ENCODE data around the gene SLC10A7.

The SLC10A7 gene

GRCh38 chr4:146271466-146271865 is 250.3 kb downstream of the SLC10A7 start:
- no peak for DNase-seq
- Histone ChIP-seq H3K27me3 (replicated peaks; ENCODE audit: insufficient read depth, low read length) (no peaks in the 10 kb centered on the region), H3K4me3 (ENCODE audit: low read length) (no peak overlapping the region), H3K9me2 (replicated peaks; ENCODE audit: insufficient read depth, low read length) (no peaks in the 10 kb centered on the region), H3K79me2 (ENCODE audit: low read length) (no peaks in the 10 kb centered on the region), H2AFZ (ENCODE audit: low read length) (no peak overlapping the region), H3K9ac (ENCODE audit: low read length) (no peak overlapping the region), H3K4me2 (ENCODE audit: low read depth, low read length) (no peak overlapping the region), H3K9me3 (replicated peaks; ENCODE audit: insufficient read depth, low read length) (no peaks in the 10 kb centered on the region), H4K20me1 (ENCODE audit: insufficient read depth, low read length) (no peaks in the 10 kb centered on the region), H3K36me3 (replicated peaks; ENCODE audit: insufficient read depth, low read length) (no peaks in the 10 kb centered on the region), H3K4me1 (ENCODE audit: low read length) (peaks cover 48% of the 10 kb centered on the region), H3K27ac (ENCODE audit: low read length) (no peak overlapping the region), H3F3A (ENCODE audit: insufficient read depth, low read length) (peaks cover 17% of the 10 kb centered on the region)
- TF ChIP-seq CTCF (IDR thresholded peaks at IDR 0.05; ENCODE audit: low read length) (no peak), EZH2 (optimal IDR thresholded peaks at IDR 0.05; ENCODE audit: low read depth, low read length) (no peak), EZH2phosphoT487 (IDR thresholded peaks at IDR 0.05; ENCODE audit: low read length) (no peak)

- no peaks in the 10 kb centered on the region for H3K79me2 ChIP-seq (ENCODE audit: low read length)
- peak; percentile 64 for DNase-seq
- H3K27me3 ChIP-seq (replicated peaks; ENCODE audit: insufficient read depth, low read length), result no peaks in the 10 kb centered on the region
- peaks cover 17% of the 10 kb centered on the region for H3F3A ChIP-seq (ENCODE audit: insufficient read depth, low read length)
- H3K4me2 ChIP-seq (ENCODE audit: low read depth, low read length), result peak overlapping the region; percentile 78
- H2AFZ ChIP-seq (ENCODE audit: low read length), result peak overlapping the region; percentile 25; the same call in 1 of the 2 replicates
- no peaks in the 10 kb centered on the region for H4K20me1 ChIP-seq (ENCODE audit: insufficient read depth, low read length)
- TF ChIP-seq CTCF (IDR thresholded peaks at IDR 0.05; ENCODE audit: low read length) (no peak), EZH2 (optimal IDR thresholded peaks at IDR 0.05; ENCODE audit: low read depth, low read length) (no peak), EZH2phosphoT487 (IDR thresholded peaks at IDR 0.05; ENCODE audit: low read length) (no peak)
- no peaks in the 10 kb centered on the region for H3K36me3 ChIP-seq (replicated peaks; ENCODE audit: insufficient read depth, low read length)
- peaks cover 48% of the 10 kb centered on the region for H3K4me1 ChIP-seq (ENCODE audit: low read length)
- no peaks in the 10 kb centered on the region for H3K9me2 ChIP-seq (replicated peaks; ENCODE audit: insufficient read depth, low read length)
- H3K27ac ChIP-seq (ENCODE audit: low read length), result peak overlapping the region; percentile 86
- peak overlapping the region; percentile 36; the same call in 1 of the 2 replicates for H3K4me3 ChIP-seq (ENCODE audit: low read length)
- H3K9me3 ChIP-seq (replicated peaks; ENCODE audit: insufficient read depth, low read length), result no peaks in the 10 kb centered on the region
- H3K9ac ChIP-seq (ENCODE audit: low read length), result peak overlapping the region; percentile 37
Observed at GRCh38 chr4:146269228-146269653, 252.5 kb downstream of the SLC10A7 start.

- peak overlapping the region; percentile 78; the same call in 1 of the 2 replicates for H3K4me2 ChIP-seq (ENCODE audit: low read depth, low read length)
- H3K9me2 ChIP-seq (replicated peaks; ENCODE audit: insufficient read depth, low read length), result no peaks in the 10 kb centered on the region
- no peak overlapping the region for H3K4me3 ChIP-seq (ENCODE audit: low read length)
- no peaks in the 10 kb centered on the region for H4K20me1 ChIP-seq (ENCODE audit: insufficient read depth, low read length)
- no peaks in the 10 kb centered on the region for H3K79me2 ChIP-seq (ENCODE audit: low read length)
- H3K9ac ChIP-seq (ENCODE audit: low read length), result no peak overlapping the region
- DNase-seq, result no peak
- no peaks in the 10 kb centered on the region for H3K9me3 ChIP-seq (replicated peaks; ENCODE audit: insufficient read depth, low read length)
- no peaks in the 10 kb centered on the region for H3K27me3 ChIP-seq (replicated peaks; ENCODE audit: insufficient read depth, low read length)
- no peak for TF ChIP-seq CTCF (IDR thresholded peaks at IDR 0.05; ENCODE audit: low read length)
- TF ChIP-seq EZH2 (optimal IDR thresholded peaks at IDR 0.05; ENCODE audit: low read depth, low read length), result no peak
- TF ChIP-seq EZH2phosphoT487 (IDR thresholded peaks at IDR 0.05; ENCODE audit: low read length), result no peak
- H3K27ac ChIP-seq (ENCODE audit: low read length), result peak overlapping the region; percentile 86; the same call in 1 of the 2 replicates
- peaks cover 17% of the 10 kb centered on the region for H3F3A ChIP-seq (ENCODE audit: insufficient read depth, low read length)
- H3K4me1 ChIP-seq (ENCODE audit: low read length), result peaks cover 38% of the 10 kb centered on the region
- H3K36me3 ChIP-seq (replicated peaks; ENCODE audit: insufficient read depth, low read length), result no peaks in the 10 kb centered on the region
- H2AFZ ChIP-seq (ENCODE audit: low read length), result no peak overlapping the region
Observed at GRCh38 chr4:146267826-146268225, 253.9 kb downstream of the SLC10A7 start.
